Measurements from ENCODE around the gene EGFLAM.

Gene EGFLAM

GRCh38 chr5:38267372-38267771, 9.0 kb downstream of the EGFLAM start:
- DNase-seq: no peak

GRCh38 chr5:38273626-38274025, 15.3 kb downstream of the EGFLAM start:
- DNase-seq: no peak

- DNase-seq: no peak
These were observed 16.0 kb downstream of the EGFLAM start for GRCh38 chr5:38274370-38274769.

- no peak for DNase-seq
These were observed 26.0 kb downstream of the EGFLAM start for GRCh38 chr5:38284384-38284783.

- DNase-seq: no peak
These were observed 26.9 kb downstream of the EGFLAM start for GRCh38 chr5:38285226-38285625.

- DNase-seq: no peak
These were observed 27.6 kb downstream of the EGFLAM start for GRCh38 chr5:38286002-38286401.

GRCh38 chr5:38287124-38287523, 28.8 kb downstream of the EGFLAM start:
- DNase-seq: no peak

GRCh38 chr5:38289457-38289856, 31.1 kb downstream of the EGFLAM start:
- no peak for DNase-seq

GRCh38 chr5:38290028-38290653, 31.8 kb downstream of the EGFLAM start:
- DNase-seq: no peak

- no peak for DNase-seq
These were observed 33.0 kb downstream of the EGFLAM start for GRCh38 chr5:38291355-38291754.

GRCh38 chr5:38292228-38292627, 33.9 kb downstream of the EGFLAM start:
- no peak for DNase-seq

- no peak for DNase-seq
These were observed 37.4 kb downstream of the EGFLAM start for GRCh38 chr5:38295751-38296150.

GRCh38 chr5:38297830-38298608, 39.7 kb downstream of the EGFLAM start:
- DNase-seq: no peak

GRCh38 chr5:38299585-38299984, 41.2 kb downstream of the EGFLAM start:
- no peak for DNase-seq

- DNase-seq: no peak
These were observed 46.8 kb downstream of the EGFLAM start for GRCh38 chr5:38305148-38305547.

GRCh38 chr5:38307845-38308244, 49.5 kb downstream of the EGFLAM start:
- no peak for DNase-seq

GRCh38 chr5:38316544-38317224, 58.3 kb downstream of the EGFLAM start:
- DNase-seq: no peak

GRCh38 chr5:38317868-38318267, 59.5 kb downstream of the EGFLAM start:
- no peak for DNase-seq

GRCh38 chr5:38319491-38319890, 61.1 kb downstream of the EGFLAM start:
- no peak for DNase-seq

GRCh38 chr5:38321978-38322377, 63.6 kb downstream of the EGFLAM start:
- DNase-seq: no peak

- DNase-seq: no peak
These were observed 65.4 kb downstream of the EGFLAM start for GRCh38 chr5:38323645-38324295.

GRCh38 chr5:38329132-38329715, 70.9 kb downstream of the EGFLAM start:
- DNase-seq: no peak

- DNase-seq: no peak
These were observed 71.8 kb downstream of the EGFLAM start for GRCh38 chr5:38330207-38330606.
